ENCODE measurements around the gene SBF2.
"Not testable (repeated sequence)": the region's sequence is repeated elsewhere in the genome, so short reads cannot be mapped to it uniquely, and the experiment has no call there.

SBF2 gene

GRCh38 chr11:10274726-10275125, 19.3 kb downstream of the SBF2 start:
- DNase-seq = no peak
- intact Hi-C loops (cut with DNase I) = no loop called here

GRCh38 chr11:10273738-10274137, 20.3 kb downstream of the SBF2 start:
- DNase-seq = no peak
- intact Hi-C loops (cut with DNase I) = no loop called here

DNA sequence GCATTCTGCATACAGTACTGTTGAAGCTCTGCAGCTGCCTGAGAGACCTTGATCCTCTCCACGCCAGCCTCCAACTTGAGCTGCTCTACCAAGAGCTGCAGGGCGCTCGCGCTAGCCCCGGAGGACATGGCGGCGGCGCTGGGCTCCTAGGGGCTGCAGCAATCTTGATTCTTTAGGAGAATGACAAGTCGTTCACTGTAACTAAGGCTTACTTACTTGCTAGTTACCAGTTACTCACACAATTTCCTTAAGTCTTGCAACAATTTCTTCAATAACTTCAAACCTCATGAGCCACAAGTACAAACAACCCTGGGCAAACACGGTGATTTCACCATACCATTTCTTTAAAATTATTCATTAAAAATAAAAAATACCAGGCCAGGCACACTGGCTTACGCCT, 21.9 kb downstream of the SBF2 start:
- intact Hi-C loops (cut with DNase I) = no loop called here
- no peak for DNase-seq

GRCh38 chr11:10268746-10269488, 25.1 kb downstream of the SBF2 start:
- DNase-seq = no peak

GRCh38 chr11:10267821-10268220, 26.2 kb downstream of the SBF2 start:
- DNase-seq = no peak

More at GRCh38 chr11:10268746-10269488, 25.1 kb downstream of the SBF2 start:
- intact Hi-C loops (cut with DNase I) = no loop called here

DNA sequence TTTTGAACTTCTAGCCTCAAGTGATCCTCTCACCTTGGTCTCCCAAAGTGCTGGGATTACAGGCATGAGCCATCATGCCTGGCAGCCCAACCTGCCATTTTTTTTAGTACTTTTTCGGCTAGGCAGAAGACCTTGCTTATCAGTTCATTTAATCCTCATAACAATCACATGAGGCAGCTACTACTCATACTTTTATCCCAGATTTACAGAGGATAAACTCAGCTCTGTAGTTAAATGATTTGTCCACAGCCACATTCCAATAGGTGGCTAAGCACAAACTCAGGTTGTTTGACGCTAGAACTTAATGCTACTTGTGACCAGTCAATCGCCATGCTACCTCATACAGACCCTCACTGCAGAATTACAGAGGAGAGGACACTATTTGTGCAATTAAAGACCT, 28.1 kb downstream of the SBF2 start:
- intact Hi-C loops (cut with DNase I) = no loop called here
- peak in 1 of 10 donors; percentile 16 for DNase-seq

More at GRCh38 chr11:10267821-10268220, 26.2 kb downstream of the SBF2 start:
- intact Hi-C loops (cut with DNase I) = no loop called here

DNA sequence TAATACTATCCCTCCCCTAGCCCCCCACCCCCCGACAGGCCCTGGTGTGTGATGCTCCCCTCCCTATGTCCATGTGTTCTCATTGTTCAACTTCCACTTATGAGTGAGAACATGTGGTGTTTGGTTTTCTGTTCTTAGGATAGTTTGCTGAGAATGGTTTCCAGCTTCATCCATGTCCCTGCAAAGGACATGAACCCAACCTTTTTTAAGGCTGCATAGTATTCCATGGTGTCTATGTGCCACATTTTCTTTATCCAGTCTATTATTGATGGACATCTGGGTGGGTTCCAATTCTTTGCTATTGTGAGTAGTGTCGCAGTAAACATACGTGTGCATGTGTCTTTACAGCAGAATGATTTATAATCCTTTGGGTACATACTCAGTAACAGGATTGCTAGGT, 29.3 kb downstream of the SBF2 start:
- DNase-seq; intact Hi-C loops (cut with DNase I): not testable (repeated sequence)

- DNase-seq = no peak
- intact Hi-C loops (cut with DNase I) = no loop called here
Measured at GRCh38 chr11:10263929-10264328, 30.1 kb downstream of the SBF2 start.

GRCh38 chr11:10261821-10262220, 32.2 kb downstream of the SBF2 start:
- no peak for DNase-seq

GRCh38 chr11:10257478-10257877, 36.5 kb downstream of the SBF2 start:
- no peak for DNase-seq
- intact Hi-C loops (cut with DNase I) = no loop called here

More at GRCh38 chr11:10261821-10262220, 32.2 kb downstream of the SBF2 start:
- intact Hi-C loops (cut with DNase I) = no loop called here

DNA sequence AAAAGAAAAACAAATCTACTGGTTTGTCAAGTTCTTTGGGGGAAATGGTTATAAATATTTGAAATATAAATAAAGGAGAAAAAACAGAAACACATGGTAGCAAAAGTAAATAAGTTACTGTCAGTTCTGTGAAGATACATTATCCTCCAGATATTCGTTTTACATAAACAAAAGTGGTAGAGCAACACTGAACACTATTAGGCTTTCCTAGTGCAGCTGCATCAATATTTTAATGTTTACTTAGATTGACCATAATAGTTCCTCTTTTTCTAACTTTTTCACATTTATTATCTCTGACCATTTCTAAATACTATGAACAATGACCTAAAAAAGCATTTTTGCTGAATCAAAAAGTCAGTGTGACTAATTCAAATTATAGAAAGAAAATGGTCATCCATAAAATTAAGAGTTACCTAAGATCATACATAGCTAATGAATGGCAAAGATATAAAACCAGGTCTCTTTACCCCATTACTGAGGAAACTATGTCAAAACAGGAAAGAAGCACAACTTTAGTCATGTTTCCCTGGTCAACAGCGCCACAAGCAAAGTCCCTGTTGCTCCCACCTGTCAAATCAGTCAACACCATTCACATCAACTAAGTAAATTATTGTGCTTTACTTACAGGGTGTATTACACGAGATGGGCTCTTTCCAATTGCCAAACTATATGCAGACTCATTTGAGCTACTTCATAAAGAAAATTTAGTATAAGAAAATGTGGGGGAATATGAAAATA, 38.5 kb downstream of the SBF2 start:
- intact Hi-C loops (cut with DNase I) = no loop called here

GRCh38 chr11:10249448-10250131, 44.4 kb downstream of the SBF2 start:
- DNase-seq; intact Hi-C loops (cut with DNase I): not testable (repeated sequence)

More for the DNA sequence above, 38.5 kb downstream of the SBF2 start:
- no peak for DNase-seq

- DNase-seq = no peak
- intact Hi-C loops (cut with DNase I) = no loop called here
Measured at GRCh38 chr11:10247011-10247410, 47.0 kb downstream of the SBF2 start.

- no peak for DNase-seq
- intact Hi-C loops (cut with DNase I) = no loop called here
Measured at GRCh38 chr11:10243896-10244575, 50.0 kb downstream of the SBF2 start.

GRCh38 chr11:10236840-10237239, 57.2 kb downstream of the SBF2 start:
- intact Hi-C loops (cut with DNase I) = no loop called here
- DNase-seq = no peak

- intact Hi-C loops (cut with DNase I) = no loop called here
- no peak for DNase-seq
Measured at GRCh38 chr11:10233581-10233980, 60.4 kb downstream of the SBF2 start.

DNA sequence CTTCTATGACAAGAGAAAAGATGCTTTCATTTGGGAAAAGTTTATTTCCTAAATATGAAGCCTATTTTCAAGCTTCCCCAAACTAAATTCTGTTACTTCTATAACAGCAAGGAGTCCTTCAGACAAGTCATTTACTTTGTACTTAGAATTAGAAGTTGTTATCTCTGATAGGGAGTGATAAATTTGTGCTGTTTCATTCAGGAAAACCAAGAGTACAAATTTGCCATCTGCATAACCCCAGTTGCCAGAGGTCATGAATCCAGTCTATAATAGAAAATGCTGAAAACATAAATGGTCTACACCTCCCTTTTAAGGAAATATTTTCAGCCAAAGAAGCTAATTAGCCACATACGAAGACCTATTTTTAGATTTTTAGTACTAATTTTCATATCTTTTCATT, 61.3 kb downstream of the SBF2 start:
- intact Hi-C loops (cut with DNase I) = no loop called here
- no peak for DNase-seq

GRCh38 chr11:10231803-10232202, 62.2 kb downstream of the SBF2 start:
- peak in 1 of 10 donors; percentile 22 for DNase-seq
- intact Hi-C loops (cut with DNase I) = not testable (repeated sequence)

DNA sequence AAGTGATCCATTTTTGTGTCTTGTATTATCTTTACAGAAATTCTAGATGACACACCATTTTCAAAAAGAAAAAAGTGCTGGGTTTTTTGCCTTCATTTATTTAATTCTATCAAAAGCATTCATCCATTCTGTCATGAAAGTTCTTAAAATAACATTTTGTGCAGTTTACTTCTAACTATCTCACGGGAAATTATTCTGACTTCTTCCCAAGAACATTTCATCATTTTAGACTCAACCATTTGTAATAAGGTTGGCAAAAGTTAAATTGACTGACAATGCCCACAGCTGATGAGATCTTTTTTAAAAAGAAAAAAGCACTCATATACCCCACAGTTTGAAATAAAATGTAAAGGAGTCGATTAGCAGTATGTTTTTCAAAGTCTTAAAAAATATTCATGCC, 68.5 kb downstream of the SBF2 start:
- no peak for DNase-seq
- intact Hi-C loops (cut with DNase I) = no loop called here

- intact Hi-C loops (cut with DNase I) = no loop called here
Measured at GRCh38 chr11:10222399-10222798, 71.6 kb downstream of the SBF2 start.

GRCh38 chr11:10221342-10221741, 72.7 kb downstream of the SBF2 start:
- intact Hi-C loops (cut with DNase I) = no loop called here
- no peak for DNase-seq

More at GRCh38 chr11:10222399-10222798, 71.6 kb downstream of the SBF2 start:
- no peak for DNase-seq
